Pons (tissue), 1 donor: ENCODE results near the gene GPRC5D.

Experiments
- DNase-seq: peaks from one replicate; pipeline ENCODE4 v3.0.0-alpha.2; 2016; ENCODE audit warnings: low spot score

The GPRC5D gene

GRCh38 chr12:12907552-12907951 lies 44.4 kb downstream of the GPRC5D start:
- DNase-seq, result no peak

GRCh38 chr12:12903642-12904609 lies 48.0 kb downstream of the GPRC5D start:
- DNase-seq, result no peak

DNA sequence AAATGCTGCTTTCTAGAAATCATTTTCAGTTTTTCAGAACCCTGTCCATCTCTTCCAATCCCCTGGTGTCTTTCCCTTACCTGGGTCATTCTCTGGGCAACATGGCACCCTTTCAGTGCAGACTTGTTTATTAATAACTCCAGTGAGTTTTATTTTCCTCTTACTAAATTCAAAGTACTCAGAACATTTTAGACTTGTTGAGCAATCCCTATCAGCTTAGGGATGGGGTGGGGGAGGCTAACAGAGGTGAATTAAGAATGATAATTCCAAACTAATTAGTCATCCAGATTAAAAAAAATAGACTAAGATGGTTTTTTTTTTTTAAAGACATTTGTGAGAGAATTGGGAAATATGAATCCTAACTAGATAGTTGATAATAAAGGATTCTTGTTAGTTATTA lies 49.9 kb downstream of the GPRC5D start:
- DNase-seq, result no peak

DNA sequence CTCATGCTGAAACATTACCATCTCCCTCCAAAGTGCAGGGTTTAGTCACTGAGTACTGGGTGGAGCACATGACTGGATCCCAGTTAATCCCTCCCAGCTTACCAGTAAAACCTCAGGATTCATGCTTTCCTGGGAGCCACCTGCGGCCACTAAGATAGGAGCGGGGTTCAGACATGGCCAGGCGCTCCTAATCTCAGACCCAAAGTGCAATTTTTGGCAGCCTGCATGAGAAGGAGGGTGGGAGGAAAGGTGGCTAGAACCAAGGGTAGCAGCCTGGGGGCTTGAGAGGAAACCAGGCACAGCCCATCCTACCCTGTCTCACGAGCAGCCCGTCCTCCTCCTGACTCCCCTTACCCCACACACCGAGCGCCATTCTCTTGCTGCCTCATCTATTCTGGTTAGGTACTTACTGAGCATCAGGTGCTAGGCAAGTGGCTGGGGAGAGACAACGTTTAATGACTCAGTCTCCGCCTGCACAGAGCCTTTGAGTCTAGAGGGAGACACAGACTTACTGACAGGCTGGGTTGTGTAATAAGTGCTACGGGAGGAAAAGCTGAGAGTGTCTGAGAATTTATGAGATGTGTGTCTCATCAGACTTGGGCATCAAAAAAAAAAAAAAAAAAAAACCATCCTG lies 50.7 kb downstream of the GPRC5D start:
- no peak for DNase-seq

GRCh38 chr12:12900786-12901157 lies 51.2 kb downstream of the GPRC5D start:
- no peak for DNase-seq

DNA sequence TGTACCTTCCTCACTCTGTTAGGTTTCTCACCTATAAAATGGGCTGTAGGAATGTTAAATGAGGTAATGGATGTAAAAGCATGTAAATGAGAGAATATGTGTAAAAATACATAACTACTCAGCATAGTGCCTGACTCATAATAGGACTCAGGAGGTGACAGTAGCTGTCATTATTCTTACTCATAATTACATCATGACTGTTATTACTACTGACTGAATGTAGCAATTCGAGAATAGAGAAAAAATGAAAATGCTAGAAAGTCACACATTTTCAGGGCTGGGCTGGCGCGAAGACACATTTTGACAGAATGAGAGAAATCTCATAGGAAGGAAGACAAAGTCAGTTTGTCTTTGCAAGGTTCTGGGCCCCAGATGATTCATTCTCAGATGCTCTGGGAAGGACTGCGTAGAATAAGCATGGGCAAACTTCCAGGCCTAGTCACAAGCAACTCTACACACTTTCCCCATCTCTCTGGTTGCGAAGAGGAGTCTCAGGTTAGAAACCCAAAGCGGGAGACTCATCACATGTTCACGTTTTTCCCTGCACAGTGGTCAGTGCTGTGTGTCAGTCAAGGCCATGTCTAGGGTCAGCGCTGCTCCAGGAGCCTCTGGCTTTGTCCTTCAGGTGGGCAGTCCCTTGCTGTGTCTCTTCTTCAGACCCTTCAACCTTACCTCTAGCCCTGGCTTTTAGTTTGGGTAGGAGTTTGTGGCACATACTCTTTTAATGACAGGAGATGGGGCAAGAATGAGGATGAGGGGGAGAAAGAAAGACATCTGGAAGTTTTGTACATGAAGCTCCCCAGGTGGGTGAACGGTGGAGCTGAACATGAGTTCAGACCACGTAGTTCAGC lies 52.2 kb downstream of the GPRC5D start:
- DNase-seq, result no peak

GRCh38 chr12:12898911-12899511 lies 53.0 kb downstream of the GPRC5D start:
- no peak for DNase-seq

DNA sequence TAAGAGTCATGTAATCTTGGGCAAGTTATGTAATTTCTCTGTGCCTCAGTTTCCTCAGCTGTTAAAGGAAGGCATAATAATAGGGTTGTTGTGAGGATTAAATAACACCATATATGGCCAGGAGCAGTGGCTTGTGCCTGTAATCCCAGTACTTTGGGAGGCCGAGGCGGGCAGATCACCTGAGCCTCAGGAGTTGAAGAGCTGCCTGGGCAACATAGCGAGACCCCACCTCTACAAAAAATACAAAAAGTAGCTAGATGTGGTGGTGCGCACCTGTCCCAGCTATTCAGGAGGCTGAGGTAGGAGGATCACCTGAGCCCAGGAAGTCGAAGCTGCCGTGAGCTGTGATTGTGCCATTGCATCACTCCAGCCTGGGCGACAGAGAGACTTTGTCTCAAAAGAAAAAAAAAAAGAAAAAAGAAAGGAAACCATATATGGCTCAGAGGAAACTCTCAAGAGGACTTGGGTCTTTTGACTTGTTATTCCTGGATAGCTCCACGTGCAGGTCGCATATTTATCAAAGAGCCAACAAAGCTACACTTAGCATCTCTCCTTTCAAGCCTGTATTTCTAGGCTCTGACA lies 53.7 kb downstream of the GPRC5D start:
- no peak for DNase-seq

GRCh38 chr12:12897302-12897701 lies 54.7 kb downstream of the GPRC5D start:
- no peak for DNase-seq

- no peak for DNase-seq
These were observed 55.7 kb downstream of the GPRC5D start for GRCh38 chr12:12896260-12896659.

GRCh38 chr12:12893438-12893837 lies 58.5 kb downstream of the GPRC5D start:
- DNase-seq, result no peak

DNA sequence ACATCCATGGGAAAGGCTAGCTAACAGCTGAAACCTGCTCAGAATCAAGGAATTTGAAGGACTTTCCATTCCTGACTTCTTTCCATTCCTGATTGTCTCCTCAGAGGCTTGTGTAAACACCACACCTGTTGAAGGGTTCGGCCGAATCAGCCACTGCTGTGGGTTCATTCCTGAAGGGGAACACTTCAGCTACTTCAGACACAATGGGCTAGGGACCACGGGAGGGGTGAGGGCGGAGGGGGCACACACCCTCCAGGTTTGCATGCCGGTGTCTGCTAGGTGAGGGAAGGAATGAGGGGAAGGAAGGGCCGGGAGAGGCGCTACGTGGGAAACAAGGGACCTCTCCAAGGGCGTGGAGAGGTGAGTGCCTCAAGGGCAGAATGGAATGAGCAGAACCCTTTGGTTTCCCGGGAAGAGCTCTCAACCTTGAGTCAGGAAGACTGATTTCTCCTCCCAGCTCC lies 59.3 kb downstream of the GPRC5D start:
- DNase-seq, result no peak

DNA sequence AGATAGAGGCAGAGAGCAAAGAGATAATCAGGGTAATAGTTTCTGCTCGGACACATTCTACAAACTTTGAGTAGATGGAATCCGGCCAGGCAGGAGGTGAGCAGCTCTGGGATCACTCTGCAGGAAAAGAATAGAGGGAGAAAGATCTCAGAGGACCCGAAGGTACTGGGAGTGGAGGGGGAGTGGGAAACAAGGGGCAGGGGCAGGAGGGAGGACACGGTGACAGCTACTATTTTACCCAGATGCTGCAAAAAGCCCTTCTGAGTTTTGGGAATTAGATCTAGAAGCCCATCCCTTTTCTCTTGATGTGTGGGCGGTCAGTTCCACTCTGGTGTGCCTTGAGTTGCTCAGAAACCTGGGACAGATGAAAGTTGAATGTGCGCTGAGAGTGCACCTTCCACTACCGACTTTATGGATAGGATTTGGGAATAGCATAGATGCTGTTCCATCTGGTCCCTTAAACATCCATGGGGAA lies 60.1 kb downstream of the GPRC5D start:
- DNase-seq, result no peak

GRCh38 chr12:12891080-12891880 lies 60.7 kb downstream of the GPRC5D start, which contains the start of gene GPRC5A:
Gene GPRC5A, plus strand, starts transcription at chr12:12891562. Its CDS starts 16,688 bp downstream, at chr12:12908250.
- no peak for DNase-seq
